ENCODE measurements around the gene ZSCAN1.

The ZSCAN1 gene

DNA sequence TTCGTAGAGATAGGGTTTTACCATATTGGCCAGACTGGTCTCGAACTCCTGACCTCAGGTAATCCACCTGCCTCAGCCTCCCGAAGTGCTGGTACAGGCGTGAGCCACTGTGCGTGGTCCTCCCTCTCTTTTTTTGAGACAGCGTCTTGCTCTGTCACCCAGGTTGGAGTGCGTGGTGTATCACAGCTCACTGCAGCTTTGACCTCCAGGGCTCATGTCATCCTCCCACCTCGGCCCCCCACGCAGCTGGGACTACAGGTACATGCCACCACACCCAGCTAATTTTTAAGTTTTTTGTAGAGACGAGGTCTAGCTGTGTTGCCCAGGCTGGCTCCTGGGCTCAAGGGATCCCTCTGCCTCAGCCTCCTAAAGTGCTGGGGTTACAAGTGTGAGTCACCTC, 46.0 kb downstream of the ZSCAN1 start:
- TF ChIP-seq, protein P1, sequence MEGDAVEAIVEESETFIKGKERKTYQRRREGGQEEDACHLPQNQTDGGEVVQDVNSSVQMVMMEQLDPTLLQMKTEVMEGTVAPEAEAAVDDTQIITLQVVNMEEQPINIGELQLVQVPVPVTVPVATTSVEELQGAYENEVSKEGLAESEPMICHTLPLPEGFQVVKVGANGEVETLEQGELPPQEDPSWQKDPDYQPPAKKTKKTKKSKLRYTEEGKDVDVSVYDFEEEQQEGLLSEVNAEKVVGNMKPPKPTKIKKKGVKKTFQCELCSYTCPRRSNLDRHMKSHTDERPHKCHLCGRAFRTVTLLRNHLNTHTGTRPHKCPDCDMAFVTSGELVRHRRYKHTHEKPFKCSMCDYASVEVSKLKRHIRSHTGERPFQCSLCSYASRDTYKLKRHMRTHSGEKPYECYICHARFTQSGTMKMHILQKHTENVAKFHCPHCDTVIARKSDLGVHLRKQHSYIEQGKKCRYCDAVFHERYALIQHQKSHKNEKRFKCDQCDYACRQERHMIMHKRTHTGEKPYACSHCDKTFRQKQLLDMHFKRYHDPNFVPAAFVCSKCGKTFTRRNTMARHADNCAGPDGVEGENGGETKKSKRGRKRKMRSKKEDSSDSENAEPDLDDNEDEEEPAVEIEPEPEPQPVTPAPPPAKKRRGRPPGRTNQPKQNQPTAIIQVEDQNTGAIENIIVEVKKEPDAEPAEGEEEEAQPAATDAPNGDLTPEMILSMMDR (IDR thresholded peaks at IDR 0.05; ENCODE audit: low read depth, low read length, missing control alignments): no peak
- Histone ChIP-seq H3K4me3 (ENCODE audit: low read depth, low read length) (no peak overlapping the region), H3K27me3 (replicated peaks) (no peaks in the 10 kb centered on the region), H3K27ac (no peak overlapping the region), H3K36me3 (replicated peaks) (no peaks in the 10 kb centered on the region)
- DNase-seq: no peak
- in situ Hi-C loops (cut with HindIII; ENCODE audit: low pct_ligation_motif_present, low sequenced_read_pairs): no loop called here

GRCh38 chr19:58083021-58083420, 49.2 kb downstream of the ZSCAN1 start:
- DNase-seq: no peak
- Histone ChIP-seq H3K27me3 (replicated peaks) (no peaks in the 10 kb centered on the region), H3K27ac (no peak overlapping the region), H3K4me3 (ENCODE audit: low read depth, low read length) (no peak overlapping the region), H3K36me3 (replicated peaks) (no peaks in the 10 kb centered on the region)
- in situ Hi-C loops (cut with HindIII; ENCODE audit: low pct_ligation_motif_present, low sequenced_read_pairs): no loop called here
- TF ChIP-seq, protein P1 (IDR thresholded peaks at IDR 0.05; ENCODE audit: low read depth, low read length, missing control alignments): no peak

- in situ Hi-C loops (cut with HindIII; ENCODE audit: low pct_ligation_motif_present, low sequenced_read_pairs): no loop called here
- TF ChIP-seq, protein P1 (IDR thresholded peaks at IDR 0.05; ENCODE audit: low read depth, low read length, missing control alignments): no peak
- Histone ChIP-seq H3K27ac (no peak overlapping the region), H3K36me3 (replicated peaks) (no peaks in the 10 kb centered on the region), H3K4me3 (ENCODE audit: low read depth, low read length) (no peak overlapping the region), H3K27me3 (replicated peaks) (no peaks in the 10 kb centered on the region)
- DNase-seq: no peak
These were observed 50.9 kb downstream of the ZSCAN1 start for GRCh38 chr19:58084596-58085347.

DNA sequence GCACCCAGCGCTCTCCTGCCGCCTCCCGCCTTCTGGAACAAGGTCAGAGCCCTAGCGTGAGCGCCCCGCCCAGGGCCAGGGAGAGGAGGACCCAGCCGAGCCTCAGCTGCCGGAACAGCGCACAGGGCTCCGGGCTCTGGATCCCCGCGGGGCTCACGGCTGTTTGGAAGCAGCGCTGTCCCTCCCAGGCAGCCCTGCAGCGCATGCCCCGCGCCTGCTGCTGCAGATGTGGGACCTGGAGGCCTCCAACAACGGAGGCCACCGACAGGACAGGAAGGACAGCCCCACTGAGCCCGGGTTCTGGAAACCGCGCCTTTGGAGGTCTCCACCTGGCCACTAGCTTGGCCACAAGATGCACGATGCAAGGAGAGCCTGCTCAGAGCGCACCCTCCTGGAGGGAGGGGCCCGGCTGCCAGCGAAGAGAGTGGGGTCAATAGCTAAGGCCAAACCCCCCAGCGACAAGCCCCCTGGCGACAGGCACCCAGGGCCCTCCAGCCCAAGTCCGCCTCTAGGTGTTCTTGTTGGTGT, 51.6 kb downstream of the ZSCAN1 start:
- no peaks in the 10 kb centered on the region for H3K27me3 ChIP-seq (replicated peaks)
- no peak overlapping the region for H3K27ac ChIP-seq
- TF ChIP-seq, protein P1 (IDR thresholded peaks at IDR 0.05; ENCODE audit: low read depth, low read length, missing control alignments): no peak
- H3K4me3 ChIP-seq (ENCODE audit: low read depth, low read length): no peak overlapping the region
- in situ Hi-C loops (cut with HindIII; ENCODE audit: low pct_ligation_motif_present, low sequenced_read_pairs): no loop called here
- DNase-seq: no peak
- H3K36me3 ChIP-seq (replicated peaks): no peaks in the 10 kb centered on the region

DNA sequence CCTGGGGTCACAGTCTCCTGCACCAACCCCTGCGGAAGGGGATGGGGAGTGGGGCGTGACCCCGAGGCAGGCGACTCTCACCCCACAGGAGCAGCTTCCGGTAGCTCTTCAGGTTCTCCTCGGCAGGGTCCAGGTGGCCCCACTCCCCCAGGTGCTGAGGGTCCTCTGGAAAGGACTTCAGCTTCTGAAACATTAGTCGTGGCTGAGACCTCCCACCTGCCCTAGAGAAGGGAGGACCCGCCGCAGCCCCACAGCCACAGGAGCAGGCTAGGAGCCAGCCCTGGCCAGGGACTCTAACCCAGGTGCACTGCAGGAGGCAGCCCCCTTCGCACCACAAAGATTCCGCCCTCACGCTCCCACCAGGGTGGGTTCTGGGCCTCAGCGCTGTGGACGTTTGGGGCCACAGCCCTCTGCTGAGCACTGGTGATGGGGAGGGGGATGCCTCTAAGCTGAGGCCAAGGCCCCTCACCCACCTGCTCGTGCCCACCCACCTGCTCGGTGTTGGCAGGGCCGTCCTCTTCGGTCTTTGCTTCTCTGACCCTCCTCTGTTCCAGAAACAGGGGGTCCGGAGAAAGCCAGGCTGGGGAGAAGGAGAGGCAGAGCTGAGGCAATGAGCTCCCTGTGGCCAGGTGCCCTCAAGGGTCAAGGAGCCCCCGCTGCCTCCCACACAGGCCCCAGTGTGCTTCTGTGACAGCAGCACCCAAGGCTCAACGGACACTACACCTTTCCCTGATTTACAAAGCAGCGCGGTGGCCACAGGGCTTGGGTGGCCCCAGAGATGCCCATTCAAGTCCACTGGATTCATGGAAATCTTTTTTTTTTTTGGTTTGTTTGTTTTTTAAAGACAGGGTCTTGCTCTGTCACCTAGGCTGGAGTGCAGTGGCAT, 53.2 kb downstream of the ZSCAN1 start:
- Histone ChIP-seq H3K27ac (no peak overlapping the region), H3K4me3 (ENCODE audit: low read depth, low read length) (no peak overlapping the region), H3K27me3 (replicated peaks) (no peaks in the 10 kb centered on the region), H3K36me3 (replicated peaks) (no peaks in the 10 kb centered on the region)
- in situ Hi-C loops (cut with HindIII; ENCODE audit: low pct_ligation_motif_present, low sequenced_read_pairs): no loop called here
- DNase-seq: no peak
- TF ChIP-seq, protein P1 (IDR thresholded peaks at IDR 0.05; ENCODE audit: low read depth, low read length, missing control alignments): no peak
